Fibroblast of skin of right quadriceps (primary cell): ENCODE data around the gene TTC31.

Source experiments
- DNase-seq: peaks from one replicate; pipeline ENCODE4 v3.0.0-alpha.2; 2013

TTC31 gene

DNA sequence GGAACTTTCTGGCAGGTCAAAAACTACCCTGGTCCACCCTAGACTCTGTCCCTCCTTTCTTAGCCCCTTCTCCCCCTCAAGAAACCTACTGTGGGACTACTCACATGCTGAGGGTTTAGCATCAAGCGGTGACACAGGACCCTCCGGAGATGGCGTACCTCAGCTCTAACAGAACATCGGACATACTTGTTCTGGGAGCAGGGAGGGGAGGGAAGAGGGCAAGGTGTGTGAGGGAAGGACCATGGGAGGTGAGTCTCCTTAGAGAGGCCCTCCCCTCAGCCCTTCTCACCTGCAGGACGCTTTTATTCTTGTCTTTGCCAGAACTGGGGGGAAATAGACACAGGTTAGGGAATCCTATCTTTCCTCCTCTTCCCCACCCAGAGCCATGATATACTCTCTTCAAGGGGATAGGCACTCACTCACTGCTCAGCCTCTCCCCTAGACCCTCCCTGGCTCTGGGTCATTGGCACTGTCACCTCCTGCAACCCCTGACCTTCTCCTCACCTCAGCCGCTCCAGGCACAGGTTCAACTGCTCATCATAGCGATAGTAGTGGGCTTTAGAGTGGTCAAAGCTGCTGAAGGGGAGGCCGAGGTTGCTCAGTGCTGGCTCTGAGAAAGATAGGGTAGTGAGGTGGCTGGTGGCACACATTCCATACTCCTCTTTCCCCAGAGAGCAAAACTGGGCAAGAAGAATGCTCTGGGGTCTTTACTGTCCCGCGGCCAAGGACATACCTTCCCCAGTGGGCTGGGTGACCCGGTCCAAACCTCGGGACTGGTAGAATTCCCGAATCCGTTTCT, 22.8 kb downstream of the TTC31 start:
- DNase-seq, result no peak

DNA sequence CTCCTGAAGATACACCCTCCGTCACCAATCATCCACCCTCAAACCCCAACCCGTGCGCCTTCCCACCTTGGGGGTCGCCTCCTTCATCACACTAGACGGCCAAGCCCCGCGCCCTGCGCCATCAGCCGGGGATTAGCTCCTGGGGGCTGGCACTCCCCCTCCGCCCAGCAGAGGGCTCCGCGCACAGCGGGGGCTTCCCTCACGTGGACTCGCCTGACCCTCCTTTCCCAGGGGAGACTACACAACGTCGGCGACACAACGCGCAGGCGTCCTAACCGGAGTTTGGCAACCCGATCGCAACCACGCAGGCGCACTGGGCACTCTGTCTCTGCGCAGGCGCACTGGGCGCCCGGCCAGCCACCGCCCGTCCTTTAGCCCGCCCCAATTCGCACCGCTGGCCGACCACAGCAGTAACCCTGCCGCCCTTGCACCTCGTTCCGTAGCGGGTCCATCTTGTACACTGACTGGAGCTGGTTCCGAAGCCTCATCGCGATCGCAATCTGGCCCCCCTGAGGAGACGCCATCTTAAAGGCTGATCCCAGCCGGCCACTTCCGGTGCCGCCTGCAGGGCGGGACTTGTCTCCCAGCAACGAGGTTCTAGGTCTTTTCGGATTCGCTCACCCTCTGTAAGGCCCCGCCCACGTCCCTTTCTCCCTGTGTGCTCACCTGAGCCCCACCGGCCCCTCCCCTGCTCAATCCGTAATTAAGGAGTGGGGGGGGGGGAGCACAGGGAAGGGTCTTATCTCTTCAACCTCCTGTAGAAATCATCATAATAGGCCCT, 24.5 kb downstream of the TTC31 start, which contains the start of gene PCGF1:
TSS of gene PCGF1 (minus strand) at position 551 of the 781 bp plus-strand sequence. CDS start at position 524, 27 bp downstream.
- DNase-seq, result peak; percentile 98

DNA sequence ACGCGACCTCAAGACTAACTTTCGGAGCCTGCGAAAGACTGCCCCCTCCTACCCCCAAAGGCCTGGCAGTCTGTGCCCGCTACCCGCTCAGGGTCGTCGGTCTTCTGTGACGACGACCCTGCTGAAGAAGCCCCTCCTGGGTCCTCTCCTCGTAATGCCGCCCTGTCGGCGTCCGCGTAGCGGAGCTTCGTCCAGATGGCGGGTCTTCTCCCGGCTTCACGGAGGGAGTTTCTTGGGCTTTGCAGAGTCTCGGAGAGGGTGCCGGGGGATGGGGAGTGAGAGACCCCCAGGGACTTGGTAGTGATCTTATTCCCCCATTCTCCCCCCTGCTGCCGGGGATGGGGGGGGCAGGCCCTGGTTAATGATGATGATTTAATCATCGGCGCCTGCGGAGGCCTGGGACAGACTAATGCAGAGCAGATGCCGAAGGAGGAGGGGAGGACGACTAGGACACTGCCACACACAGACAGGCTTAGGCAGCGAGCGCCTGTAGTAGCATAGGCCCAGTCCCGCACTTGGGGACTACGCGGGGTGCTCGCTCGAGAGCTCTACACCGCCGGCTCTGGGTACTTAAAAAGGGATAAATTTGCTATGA, 25.1 kb downstream of the TTC31 start:
- peak; percentile 93 for DNase-seq

DNA sequence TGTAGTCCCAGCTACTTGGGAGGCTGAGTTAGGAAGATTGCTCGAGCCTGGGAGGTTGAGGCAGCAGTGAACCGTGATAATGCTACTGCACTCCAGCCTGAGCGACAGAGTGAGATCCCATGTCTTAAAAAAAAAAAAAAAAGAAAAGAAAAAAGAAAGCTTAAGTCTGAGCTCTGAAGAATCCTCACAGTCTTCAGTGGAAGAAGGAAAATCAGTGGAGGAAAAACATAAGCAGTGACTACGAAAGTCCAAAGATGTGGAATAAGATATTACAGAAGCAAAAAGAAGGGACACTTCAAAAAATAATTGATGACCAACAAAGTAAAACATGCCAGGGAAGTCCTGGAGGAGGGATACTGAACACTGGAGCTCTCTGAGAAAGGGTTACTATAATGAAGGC, 27.4 kb downstream of the TTC31 start:
- no peak for DNase-seq

DNA sequence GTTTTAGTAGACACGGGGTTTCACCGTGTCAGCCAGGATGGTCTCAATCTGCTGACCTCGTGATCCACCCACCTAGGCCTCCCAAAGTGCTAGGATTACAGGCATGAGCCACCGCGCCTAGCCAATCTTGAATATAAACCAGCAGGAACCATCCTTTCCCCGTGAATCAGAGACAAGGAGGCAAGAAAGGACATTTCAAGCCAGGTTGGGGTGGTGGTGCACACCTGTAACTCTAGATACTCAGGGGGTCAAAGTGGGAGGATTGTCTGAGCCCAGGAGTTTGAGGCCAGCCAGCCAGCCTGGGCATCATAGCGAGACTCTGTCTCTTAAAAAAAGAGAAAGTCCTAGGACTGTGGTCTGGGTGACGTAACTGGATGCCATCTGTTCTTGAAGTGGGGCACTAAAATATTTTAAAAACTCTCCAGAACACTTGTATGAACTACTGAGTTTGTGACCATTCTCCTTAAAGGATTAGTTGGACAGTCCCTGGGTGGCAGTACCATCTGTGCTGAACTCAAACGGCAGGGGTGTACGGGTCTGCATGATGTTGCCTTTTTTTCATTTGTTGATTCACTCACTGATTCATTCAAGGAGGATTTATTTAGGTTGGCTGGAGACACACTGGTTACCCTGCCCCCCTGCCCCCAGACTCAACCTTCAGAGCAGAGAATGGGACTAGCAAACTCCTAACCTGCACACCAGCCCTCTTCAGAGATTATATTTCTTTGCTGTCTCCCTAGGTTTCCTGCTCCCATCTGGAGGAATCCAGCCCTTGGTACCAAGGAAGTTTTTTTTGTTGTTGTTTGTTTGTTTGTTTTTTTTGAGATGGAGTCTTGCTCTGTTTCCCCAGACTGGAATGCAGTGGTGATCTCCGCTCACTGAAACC, 28.5 kb downstream of the TTC31 start:
- no peak for DNase-seq

DNA sequence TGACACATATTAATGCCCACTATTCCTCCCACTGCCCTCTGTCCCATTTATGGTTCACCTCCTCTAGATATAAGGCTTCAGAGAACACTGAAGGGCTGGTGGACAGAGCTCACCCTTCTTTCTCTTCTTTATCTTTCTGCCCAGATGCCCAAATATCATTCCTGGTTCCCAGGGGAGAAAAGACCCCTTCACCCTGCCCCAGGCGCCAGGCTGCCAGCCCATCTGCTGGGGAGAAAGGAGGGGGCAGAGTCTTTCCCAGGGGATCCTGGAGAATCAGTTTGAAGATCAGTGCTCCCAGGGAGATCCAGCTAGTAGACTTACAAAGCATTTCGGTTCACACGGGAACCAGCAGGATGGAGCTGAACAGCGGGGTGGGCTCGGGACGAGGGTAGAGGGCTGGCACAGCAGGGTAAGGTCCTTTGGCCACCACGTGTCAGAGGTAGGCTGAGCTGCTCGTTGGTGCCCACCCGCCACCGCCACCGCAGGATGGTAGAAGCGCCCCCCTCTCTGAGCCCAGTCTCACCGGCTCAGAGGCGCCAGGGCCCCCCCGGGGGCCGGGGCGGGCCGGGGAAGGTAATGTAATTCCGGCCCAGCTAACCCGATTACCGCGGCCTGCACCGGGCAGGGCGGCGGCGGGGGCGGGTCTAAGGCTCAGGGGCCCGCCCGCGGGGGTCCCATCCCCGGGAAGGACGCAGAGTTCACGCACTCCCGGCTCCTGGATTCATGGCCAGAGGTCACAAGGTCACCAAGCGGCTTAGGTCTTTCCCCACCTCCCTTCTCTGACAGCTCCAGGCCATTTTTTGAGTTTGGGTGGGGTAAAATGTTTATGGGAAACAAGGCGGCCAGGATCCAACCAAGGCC, 30.1 kb downstream of the TTC31 start:
- DNase-seq, result no peak

DNA sequence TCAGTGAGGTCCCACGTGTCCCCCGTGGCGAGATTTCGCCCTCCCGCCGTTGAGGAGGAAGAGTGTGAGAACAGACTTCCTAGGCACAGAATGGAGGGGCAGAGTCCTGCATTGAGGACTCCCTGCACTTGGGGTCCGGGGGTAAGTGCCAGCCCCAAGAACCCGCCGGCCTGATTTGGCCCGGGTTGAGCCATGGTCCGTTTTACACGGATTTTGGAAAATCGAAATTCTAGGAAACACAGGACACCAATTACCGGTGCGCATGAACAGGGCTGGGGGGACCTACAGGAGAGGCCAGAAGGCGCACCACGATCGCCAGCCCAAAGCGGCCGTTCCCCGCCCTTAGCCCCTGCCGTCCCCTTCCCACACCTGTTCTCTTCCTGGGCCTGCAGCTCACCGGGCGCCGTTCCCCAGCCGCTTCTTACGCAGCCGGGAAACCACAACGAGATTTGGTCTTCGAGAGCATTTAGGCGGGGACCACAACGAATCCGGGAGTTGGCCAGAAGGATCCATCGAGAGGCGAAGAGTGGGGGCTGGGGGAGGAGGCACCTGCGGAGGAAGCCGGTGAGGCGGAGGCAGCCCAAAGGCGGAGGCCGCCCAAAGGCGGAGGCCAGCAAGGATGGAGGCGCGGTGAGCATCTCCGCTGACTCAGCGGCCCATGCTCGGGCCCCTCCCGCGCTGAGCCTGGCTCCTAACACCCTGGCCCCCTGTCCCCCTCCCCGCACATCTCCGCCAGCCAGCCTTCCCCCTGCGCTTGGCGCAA, 30.9 kb downstream of the TTC31 start:
- no peak for DNase-seq

DNA sequence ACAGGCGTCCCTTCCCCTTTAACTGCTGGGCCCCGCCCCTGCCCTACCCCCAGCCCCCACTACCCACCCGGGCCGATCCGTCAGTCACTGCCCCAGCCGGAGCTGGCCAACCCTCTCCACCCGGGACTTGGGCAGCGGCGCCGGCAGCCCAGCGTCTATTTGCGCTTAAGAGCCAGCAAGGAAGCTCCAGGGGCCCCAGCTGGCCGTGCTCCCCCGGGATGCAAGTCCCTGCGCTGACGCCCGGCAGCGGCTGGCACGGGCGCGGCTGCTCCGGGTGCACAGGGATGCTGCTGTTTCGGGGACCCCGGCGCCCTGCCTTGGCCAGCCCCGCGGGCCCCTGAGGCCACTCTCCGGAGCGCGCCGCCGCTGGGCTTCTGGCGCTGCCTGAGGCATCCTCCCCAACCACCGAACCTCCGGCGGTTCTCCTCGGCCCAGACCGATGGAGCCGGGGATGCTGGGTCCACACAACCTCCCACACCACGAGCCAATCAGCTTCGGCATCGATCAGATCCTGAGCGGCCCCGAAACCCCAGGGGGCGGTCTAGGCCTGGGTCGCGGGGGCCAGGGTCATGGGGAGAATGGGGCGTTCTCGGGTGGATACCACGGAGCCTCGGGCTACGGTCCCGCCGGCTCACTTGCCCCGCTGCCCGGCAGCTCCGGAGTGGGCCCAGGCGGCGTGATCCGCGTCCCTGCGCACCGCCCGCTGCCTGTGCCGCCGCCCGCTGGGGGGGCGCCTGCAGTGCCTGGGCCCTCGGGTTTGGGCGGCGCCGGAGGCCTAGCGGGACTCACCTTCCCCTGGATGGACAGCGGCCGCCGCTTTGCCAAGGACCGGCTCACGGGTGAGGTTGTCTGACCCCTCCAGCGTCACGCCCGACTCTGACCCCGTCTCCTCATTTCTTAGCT, 31.7 kb downstream of the TTC31 start, which contains the start of gene TLX2:
TSS of gene TLX2 (plus strand) at position 83 of the 903 bp plus-strand sequence. CDS start at position 440, 357 bp downstream.
- DNase-seq, result no peak

DNA sequence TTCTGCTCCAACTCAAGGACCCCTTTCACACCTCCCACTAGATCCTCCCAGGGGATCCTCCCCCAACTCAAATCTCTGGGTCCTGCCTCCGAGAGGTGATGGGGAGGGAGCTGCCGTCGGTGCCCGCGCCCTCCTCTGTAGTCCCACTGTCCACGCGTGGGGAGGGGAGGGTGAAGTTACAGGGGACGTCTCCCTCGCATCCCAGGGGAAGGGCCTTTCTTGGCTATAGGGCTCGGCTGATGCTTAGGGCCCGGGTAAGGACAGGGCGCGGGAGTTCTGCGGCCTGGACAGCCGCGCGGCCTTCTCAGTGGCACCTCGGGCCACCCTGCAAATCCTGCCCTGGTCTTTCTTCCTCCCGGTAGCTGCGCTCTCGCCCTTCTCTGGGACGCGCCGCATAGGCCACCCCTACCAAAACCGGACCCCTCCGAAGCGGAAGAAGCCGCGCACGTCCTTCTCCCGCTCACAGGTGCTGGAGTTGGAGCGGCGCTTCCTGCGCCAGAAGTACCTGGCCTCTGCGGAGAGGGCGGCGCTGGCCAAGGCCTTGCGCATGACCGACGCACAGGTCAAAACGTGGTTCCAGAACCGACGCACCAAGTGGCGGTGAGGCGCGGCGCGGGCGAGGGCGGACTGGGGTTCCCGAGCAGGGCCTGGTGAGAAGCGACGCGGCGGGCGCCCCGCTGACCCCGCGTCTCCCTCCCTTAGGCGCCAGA, 32.5 kb downstream of the TTC31 start:
- no peak for DNase-seq

DNA sequence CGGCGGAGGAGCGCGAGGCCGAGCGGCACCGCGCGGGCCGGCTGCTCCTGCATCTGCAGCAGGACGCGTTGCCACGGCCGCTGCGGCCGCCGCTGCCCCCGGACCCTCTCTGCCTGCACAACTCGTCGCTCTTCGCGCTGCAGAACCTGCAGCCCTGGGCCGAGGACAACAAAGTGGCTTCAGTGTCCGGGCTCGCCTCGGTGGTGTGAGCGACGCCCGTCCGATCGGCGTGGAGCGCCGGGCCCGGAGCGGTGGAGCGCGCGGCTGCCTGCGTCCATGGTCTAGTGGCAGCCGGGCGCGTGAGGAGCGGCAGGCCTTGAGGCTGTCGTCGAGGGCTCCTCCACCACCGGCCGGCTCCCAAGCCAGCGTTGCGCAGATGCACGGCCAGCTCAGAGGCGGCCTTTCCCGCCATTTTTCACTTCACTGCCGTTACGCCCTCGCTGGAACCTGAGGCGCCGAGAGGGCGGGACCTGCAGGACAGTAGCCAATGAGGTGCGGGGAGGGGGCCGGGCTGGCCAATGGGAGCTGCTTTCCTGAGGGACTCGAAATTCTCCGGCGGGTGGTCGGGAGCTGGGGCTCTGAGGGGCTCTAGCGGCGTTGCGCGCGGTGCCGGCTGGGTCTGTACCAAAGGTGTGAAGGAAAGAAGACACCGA, 33.2 kb downstream of the TTC31 start:
- DNase-seq, result peak; percentile 58

DNA sequence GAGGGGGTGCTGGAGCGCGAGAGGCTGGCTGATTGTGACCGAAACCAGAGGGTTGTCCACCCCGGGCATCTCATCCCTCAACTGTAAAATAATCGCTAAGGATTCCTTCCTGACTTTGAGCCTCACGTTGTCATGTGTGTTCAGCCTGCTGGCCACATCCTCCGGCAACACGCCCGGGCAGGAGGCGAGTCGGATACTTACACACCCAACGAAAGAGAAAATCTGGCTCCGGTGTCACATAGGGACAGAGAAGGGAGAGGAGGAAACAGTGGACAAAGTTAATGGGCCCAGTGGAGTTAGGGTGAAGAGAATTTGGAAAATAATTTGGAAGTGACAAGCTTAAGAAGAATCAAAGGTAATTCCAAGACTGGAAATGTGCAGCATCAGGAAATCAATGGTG, 33.8 kb downstream of the TTC31 start:
- DNase-seq, result no peak

DNA sequence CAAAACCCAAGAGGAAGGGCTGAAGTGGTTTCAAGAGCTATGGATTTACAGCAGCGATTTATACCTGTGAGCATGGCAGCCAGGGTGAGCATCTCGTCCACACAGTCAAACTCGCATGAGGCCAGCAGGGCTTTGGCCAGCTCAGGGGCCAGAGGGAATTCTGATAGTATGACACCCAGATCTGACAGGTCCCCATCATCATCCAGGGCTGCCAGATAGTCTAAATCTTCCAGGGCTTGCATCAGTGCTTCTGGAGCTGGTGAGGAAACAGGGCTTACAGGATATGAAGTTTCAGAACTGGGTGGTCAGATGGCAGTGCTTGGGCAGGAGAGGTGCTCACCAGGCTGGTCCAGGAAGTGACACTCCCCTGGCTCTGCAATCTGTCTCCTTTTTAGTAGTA, 39.6 kb downstream of the TTC31 start:
- DNase-seq, result no peak

DNA sequence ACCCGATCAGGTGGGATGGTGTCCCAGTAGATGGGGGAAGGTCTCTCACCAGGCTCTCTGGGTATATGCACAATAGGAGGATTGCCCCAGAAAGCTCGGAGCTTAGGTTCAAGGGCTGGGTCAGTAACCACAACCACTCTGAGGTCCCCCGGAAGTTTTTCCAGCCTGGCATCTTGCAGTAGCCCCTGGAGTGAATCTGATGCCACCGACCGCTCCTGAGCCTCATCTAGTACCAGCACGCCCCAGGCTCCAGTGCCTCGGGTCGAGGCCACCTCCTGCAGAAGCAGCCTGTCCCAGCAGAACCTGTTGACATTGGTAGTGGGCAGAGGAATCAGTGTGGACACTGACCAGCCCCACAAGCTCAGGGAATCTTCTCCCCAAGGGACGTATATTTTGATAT, 41.1 kb downstream of the TTC31 start:
- no peak for DNase-seq

DNA sequence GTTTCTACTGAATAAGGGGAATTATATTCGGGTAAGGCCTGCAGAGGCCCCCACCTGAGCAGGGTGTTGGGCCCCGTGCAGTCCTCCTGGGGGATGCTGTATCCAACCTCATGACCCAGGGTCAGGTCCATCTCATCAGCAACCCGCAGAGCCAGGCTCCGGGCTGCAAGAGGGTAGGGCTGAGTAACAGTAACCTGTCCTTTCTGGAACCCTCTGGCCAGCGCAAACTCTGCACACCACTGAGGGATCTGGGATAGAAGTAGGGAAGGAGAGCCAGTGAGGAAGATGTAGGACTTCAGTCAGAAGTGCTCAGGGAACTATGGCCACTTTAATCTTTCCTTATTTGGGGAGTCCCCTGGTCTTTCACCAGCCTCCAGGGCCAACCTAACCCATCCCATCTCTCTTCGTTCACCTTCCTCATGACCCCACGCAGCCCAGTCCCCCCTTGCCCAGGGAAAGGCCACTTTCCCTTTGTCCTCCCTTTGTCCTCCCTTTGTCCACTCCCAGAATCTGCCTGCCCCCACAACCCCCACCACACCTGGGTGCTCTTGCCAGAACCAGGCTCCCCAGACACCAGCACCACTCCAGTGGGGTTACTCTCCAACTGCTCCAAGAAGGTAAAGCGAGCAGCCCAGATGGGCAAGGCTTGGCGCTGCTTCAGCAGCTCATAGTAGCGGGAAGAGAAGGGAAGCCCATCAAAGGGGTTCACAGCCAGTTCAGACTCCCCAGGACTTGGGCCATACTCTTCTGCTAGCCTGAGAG, 42.3 kb downstream of the TTC31 start:
- DNase-seq, result no peak

DNA sequence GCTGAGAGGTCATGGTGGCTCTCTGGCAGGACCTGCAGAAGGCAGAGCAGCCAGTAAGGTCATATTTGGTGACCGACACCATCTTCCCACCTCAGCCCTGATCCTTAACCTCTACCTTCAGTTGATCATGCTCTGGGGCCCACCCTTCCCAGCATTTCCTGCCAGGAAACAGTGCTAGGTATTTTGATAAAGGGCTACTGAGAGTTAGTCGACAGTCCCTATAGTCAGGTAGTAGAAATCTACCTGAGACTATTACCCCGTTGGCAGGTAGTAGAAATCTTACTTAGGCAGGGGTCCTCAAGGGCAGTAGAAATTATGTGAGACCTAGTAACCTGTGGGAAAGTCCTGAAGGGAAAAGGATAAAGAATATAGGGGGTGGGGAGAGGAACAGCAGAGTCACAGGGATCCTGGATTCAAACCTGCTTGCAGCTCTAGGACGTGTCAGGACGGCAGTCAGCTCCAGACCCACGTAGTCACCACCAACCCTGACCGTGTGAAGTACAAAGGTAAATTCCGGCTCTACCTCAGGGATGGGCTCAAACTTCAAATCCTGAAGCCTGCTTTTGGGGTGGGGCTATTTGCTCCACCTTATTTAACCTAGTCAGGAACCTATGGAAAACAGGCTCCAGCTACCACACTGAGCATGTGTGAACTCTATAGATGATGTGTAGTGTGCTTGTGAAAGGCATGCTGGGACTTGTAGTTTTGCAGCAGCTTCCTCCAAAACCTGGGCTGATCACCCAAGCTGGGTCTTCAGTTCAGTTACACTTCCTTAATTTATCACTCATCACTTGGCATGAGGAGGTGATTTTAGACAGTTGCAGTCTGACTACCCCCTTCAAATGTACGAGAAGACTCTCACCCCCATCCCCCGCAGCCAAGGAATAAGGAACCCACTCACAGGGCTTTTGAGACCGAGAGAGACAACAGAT, 43.1 kb downstream of the TTC31 start, which contains the start of gene DQX1:
TSS of gene DQX1 (minus strand) at position 515 of the 932 bp plus-strand sequence. CDS start at position 13, 502 bp downstream.
- peak; percentile 17 for DNase-seq

DNA sequence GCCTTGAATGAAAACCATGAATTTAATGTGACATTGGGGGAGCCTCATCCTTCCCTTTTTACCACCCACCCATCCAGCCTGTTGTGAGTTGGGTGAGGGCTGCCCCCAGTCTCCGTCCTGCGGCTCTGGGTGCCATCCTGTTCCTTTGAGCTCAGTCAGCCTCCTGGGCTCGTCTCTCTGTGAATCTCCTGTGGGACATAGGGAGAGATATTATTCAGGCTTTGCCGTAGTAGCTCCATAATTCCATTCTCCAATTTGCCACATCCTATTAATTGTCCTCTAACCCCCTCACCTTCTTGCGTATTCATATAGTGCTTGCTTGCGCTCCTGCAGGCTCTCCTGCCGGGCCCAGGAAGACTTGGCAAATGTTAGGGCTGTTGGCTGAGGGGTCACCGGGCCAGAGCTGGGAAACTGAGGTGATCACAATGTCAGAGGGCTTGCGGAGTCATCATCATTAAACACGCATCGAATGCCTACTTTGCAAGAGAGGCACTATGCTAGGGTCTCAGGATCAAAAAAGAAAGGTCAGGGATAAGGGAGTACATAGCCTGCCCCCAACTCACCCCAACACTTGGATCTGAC, 43.9 kb downstream of the TTC31 start:
- DNase-seq, result no peak
